HFF-Myc (cell line): ENCODE measurements around the gene ADAM17.

Experiments used
- DNase-seq: peaks from one replicate; pipeline ENCODE4 v3.0.0-alpha.2; 2011; ENCODE audit warnings: low read depth; ENCODE audit errors: extremely low read depth
- H3K4me3 ChIP-seq: replicated peaks from 2 replicates; pipeline ENCODE4 v1.5.1; 2011; ENCODE audit warnings: low read depth, mild to moderate bottlenecking, control low read depth, low read length
- CTCF ChIP-seq: IDR thresholded peaks from 2 replicates; pipeline ENCODE4 v1.5.1; 2012; ENCODE audit warnings: mild to moderate bottlenecking, low read depth, low read length, control low read depth; ENCODE audit errors: missing control alignments

ADAM17 gene

GRCh38 chr2:9460441-9461017 lies 95.1 kb downstream of the ADAM17 start:
- no peak for TF ChIP-seq CTCF
- no peak overlapping the region for H3K4me3 ChIP-seq
- DNase-seq = no peak

DNA sequence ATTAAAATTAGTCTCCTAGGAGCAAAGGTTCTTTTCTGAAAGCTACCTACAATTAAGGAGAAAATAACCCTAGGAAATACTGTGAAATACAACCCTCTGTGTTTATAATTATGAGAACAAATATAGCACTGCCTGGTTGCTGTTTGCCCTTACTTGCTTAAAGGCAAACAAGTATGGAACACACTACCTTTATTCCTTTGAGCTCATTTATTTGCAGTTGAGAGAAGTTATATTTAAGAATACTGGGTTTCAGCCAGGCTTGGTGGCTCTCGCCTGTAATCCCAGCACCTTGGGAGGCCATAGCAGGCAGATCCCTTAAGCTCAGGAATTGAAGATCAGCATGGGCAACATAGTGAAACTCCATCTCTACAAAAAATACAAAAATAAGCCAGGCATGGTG lies 104.4 kb downstream of the ADAM17 start:
- no peak for DNase-seq
- no peak overlapping the region for H3K4me3 ChIP-seq
- TF ChIP-seq CTCF = no peak

GRCh38 chr2:9445089-9445488 lies 110.5 kb downstream of the ADAM17 start:
- no peak for DNase-seq
- H3K4me3 ChIP-seq = no peak overlapping the region
- TF ChIP-seq CTCF = no peak

DNA sequence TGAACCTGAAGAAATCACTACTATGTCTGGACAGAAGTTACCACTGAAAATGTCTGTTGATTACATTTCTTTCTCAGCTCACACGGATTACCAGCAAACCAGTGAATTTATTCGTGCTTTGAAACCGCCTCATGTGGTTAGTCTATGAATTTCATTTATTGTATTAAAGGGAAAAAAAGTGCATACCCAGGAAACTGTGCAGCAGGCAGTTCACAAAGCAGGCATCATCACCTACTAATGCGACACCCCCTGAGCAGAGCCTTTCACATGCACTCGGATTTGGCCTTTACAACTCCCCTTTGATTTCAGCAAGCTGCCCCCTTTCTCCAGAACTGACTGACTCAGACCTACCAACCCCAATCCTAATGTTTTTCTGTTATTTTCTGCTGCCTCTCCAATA lies 112.1 kb downstream of the ADAM17 start:
- DNase-seq = no peak
- no peak for TF ChIP-seq CTCF
- H3K4me3 ChIP-seq = no peak overlapping the region

DNA sequence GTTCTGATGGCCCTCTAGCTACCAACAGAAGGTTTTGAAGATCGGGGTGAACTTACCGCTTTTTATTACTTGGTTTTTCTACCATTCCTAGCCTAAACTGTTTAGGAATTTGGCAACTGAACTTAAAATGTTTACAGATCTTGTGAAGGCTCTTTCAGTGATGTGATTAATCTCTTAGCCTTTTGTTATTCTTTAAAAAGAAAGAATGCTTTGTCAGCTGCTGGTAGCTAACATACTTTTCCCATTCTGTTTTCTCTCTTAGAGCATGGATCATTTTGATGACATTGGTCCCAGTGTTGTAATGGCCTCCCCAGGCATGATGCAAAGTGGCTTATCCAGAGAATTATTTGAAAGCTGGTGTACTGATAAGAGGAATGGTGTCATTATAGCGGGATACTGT lies 114.1 kb downstream of the ADAM17 start:
- DNase-seq = no peak
- TF ChIP-seq CTCF = no peak
- no peak overlapping the region for H3K4me3 ChIP-seq

DNA sequence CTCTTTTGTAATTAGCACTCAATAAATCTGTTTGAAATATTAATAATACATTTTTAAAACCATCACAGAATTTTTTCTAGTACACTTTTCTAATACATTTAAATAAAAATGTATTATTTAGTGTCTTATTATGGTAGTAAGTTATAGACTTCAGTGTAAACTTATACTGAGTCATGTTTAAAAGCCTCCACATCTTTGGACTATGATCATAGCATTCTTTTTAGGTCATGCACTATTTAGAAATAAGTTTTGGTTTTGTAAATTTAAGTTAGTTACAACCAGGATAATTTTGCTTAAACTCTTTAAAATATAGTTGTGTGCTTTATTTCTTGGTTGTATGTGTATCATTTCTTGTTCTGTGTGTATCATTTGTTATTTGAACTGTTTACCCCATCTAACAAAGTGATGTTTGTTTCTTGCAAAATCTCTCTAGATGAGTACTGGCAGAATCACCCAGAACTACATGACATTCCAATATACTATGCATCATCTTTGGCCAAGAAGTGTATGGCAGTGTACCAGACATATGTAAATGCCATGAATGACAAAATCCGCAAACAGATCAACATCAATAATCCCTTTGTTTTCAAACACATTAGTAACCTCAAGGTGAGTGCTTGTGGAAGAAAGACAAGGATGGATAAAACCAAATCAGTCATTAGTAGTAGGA lies 115.4 kb downstream of the ADAM17 start:
- TF ChIP-seq CTCF = no peak
- DNase-seq = no peak
- H3K4me3 ChIP-seq = no peak overlapping the region

GRCh38 chr2:9439536-9439935 lies 116.1 kb downstream of the ADAM17 start:
- no peak for DNase-seq
- no peak overlapping the region for H3K4me3 ChIP-seq
- no peak for TF ChIP-seq CTCF
